Activated CD8-positive, alpha-beta memory T cell treated with anti-CD3 and anti-CD28 coated beads, Interleukin-2, amount 50 U/mL, for 1 hour (primary cell): ENCODE measurements around the gene FASLG.
"Not testable (repeated sequence)": the region's sequence is repeated elsewhere in the genome, so short reads cannot be mapped to it uniquely, and the experiment has no call there.

ENCODE experiments used
- DNase-seq: peaks from one replicate; pipeline ENCODE4 v3.0.0-alpha.2; 2020; ENCODE audit errors: extremely low read depth

Gene FASLG, protein sequence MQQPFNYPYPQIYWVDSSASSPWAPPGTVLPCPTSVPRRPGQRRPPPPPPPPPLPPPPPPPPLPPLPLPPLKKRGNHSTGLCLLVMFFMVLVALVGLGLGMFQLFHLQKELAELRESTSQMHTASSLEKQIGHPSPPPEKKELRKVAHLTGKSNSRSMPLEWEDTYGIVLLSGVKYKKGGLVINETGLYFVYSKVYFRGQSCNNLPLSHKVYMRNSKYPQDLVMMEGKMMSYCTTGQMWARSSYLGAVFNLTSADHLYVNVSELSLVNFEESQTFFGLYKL

DNA sequence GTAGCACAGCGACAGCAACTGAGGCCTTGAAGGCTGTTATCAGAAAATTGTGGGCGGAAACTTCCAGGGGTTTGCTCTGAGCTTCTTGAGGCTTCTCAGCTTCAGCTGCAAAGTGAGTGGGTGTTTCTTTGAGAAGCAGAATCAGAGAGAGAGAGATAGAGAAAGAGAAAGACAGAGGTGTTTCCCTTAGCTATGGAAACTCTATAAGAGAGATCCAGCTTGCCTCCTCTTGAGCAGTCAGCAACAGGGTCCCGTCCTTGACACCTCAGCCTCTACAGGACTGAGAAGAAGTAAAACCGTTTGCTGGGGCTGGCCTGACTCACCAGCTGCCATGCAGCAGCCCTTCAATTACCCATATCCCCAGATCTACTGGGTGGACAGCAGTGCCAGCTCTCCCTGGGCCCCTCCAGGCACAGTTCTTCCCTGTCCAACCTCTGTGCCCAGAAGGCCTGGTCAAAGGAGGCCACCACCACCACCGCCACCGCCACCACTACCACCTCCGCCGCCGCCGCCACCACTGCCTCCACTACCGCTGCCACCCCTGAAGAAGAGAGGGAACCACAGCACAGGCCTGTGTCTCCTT, at the start of gene FASLG:
TSS of gene FASLG (plus strand) at position 233 of the 583 bp plus-strand sequence. CDS start at position 332, 99 bp downstream.
- DNase-seq, result no peak

DNA sequence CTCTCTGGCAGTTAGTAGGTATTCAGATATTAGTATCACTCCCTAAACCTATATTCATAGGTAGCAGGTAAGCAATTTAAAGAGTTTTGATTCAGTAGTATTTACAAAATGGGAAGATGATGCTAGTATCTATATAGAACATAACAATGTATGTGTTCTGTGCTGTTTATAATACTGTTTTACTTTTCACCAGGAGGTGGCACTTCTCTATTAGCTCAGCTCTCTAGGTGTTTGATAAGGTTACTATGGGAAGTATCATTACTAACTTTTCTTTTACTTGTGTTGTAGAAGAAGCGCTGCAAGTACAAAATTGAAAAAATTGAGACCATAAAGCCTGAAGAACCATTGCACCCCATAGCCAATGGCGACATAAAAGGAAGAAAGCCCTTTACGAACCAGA, 49.4 kb upstream of the FASLG start:
- no peak for DNase-seq

DNA sequence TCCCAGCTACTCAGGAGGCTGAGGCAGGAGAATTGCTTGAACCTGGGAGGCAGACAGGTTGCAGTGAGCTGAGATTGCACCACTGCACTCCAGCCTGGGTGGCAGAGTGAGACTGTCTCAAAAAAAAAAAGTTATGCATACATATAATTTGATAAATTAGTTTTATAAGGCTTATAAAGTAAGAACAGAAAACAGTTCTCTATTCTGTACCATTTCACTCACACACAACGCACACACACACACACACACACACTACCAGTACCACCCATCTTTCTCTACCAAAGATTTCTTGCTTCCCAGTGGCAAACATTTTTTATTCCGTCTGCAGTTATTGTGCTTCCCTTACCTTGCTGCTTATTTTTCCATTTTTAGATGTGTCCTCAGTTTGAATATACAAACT, 46.4 kb upstream of the FASLG start:
- DNase-seq, result no peak

DNA sequence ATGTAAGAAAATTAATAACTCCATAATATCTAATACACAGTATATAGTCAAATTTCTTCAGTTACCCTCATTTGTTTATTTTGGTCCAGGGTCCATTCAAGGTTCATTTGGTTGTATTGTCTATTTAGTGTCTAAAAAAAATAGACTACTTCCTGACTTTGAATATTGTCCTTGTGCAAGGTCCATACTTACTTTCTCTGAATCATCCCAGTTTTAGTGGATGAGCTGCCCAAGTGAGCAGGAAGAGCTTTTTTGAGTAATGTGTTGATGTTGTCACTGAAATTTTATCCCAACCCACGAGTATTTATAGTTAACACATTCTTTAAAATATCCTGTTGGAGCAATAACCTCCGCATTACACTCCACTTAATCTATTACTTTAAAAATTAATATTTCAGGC, 45.6 kb upstream of the FASLG start:
- DNase-seq, result no peak

DNA sequence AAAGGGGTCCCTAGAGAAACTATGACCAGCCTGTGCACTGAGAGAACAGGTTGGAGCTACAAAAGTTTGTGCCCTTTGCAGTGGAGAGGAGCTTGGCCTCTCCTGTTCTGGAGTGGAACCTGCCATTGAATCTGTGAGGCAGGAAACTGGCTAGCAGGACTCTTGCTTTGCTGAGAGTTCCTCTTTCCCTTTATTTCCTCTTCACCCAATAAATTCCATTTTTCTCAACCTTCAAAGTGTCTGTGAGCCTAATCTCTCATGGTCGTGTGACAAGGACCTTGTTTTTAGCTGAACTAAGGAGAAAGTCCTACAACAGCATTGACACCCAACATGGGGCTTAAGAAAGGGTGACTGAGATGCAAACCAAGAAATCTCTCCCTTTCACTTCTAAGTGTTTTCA, 42.7 kb upstream of the FASLG start:
- no peak for DNase-seq

DNA sequence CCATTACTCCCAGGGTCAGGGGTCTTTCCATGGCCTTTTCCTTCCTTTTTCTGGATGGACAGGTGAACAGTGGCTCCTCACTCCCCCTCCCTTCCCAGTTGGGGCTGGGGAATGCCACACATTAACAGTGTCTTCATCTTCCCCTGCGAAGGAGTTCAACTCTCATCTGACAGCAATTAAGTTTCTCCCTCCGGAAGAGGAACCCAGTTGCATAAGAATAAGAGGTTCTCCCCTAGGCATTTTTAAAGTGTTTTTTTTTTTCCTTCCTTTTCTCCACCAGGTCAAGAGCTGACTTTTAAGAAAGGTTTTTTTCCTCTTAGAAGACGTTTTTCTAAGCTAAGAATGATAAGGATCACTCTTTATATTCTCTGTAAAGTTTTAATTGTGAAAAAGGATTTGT, 42.3 kb upstream of the FASLG start:
- no peak for DNase-seq

DNA sequence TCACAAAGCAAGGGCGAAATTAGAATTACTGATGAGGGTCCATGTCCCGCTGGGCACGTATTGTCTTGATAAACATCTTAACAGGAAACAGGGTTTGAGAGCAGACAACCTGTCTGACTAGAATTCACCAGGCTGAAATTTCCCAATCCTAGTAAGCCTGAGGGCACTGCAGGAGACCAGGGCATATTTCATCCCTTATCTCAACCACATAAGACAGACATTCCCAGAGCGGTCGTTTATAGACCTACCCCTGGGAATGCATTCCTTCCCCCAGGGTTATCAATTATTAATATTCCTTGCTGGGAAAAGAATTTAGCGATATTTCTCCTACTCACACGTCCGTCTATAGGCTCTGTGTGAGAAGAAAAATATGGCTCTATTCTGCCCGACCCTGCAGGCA, 38.3 kb upstream of the FASLG start:
- DNase-seq, result not testable (repeated sequence)

DNA sequence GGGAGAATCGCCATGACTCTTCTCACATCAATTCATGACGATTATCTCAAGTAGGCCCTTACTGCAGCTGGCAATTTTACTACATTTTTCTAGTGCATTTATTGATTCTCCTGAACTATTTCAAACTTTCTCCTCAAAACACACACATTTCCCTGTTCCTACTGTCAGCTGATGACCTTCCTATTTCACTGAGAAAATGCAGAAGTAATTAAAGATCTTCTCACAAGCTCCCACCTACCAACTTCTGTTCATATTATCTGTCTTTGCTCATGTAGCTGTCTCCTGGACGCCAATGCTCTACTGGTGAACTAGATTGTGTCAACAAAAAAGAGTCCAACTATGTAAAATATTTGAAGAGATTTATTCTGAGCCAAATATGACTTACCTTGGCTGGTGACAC, 36.4 kb upstream of the FASLG start:
- no peak for DNase-seq

DNA sequence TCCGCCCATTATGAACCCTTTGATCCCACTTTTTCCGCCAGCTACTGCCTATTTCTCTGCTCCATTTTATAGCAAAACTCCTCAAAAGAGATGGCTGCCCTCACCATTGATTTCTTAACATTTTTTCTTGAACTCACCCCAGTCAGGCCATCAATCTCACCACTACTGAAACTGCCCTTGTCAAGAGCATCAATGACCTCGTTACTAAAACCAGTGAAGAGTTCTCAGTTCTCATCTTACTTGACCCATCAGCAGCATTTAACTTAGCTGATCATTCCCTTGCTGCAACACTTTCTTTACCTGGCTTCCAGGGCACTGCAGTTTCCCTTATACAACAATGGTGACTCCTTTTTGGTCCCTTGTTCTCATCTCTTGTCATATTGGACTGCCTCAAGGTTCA, 35.2 kb upstream of the FASLG start:
- no peak for DNase-seq

DNA sequence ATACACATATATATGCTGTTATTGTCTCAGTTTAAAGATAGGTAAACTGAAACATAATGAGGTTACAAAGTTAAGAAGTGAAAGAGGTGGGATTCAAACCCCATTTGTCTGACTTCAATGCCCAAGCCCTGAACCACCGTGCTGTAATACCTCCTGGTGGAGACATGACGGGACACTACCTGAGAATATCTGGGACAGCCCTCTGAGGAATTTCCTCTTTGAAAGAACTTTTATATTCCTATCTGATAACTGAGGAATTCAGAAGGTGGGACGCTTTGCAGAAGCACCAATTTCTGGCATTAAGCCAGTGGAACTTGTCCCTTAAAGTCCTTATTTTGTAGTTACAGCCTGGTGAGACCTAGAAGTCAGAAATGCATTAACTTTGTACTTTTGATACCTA, 32.1 kb upstream of the FASLG start:
- DNase-seq, result no peak

DNA sequence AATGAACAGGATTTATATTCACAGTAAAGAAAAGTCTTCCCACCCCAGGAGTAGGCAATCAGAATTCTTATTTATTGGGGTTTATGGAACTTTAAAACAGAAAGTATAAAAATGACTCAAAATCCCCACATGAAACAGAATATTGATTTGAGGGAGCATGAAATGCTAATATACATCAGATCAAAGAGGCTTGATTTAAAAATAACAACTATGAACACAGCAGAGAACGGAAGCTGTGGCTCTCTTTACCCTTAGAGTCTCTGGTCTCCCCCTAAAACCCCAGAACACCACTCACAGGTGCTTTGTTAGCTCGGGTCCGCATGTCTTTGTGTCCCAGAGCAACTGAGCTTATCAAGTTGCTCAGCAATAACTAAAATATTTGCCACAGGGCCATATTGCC, 31.2 kb upstream of the FASLG start:
- DNase-seq, result no peak

DNA sequence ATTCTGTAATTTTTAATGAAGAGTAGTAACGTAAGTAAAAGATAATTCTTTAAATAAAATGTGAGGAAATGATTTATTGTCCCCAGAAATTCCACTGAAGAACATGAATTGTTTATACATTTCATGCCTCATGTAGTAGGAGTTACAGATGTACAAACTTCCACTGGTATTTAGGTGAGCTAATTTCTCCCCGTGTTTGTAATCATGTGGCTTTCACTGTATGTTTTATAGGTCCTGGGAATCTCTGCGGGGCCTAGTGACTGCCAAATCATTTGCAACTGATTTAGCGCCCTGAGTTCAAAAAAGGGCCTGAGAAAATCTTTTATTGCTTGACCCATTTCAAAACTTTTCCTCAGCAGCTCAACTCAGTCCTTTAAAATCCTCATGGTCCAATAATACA, 30.5 kb upstream of the FASLG start:
- no peak for DNase-seq

DNA sequence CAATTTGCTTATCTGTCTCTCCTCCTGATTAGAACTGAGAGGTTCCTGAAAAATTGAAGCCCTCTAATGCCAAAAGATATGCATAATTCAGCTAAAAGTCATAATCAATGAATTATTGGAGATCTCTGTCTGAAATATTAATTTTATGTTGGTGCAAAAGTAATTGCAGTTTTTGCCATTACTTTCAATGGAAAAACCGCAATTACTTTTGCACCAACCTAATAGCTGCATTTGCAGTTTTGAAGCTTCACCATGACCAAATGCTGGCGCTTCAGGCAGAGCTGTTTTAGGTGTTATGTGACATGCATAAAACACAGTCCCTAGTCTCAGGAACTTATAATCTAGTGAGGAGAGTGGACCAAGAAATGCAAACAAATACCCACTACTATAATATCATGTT, 29.7 kb upstream of the FASLG start:
- DNase-seq, result no peak

DNA sequence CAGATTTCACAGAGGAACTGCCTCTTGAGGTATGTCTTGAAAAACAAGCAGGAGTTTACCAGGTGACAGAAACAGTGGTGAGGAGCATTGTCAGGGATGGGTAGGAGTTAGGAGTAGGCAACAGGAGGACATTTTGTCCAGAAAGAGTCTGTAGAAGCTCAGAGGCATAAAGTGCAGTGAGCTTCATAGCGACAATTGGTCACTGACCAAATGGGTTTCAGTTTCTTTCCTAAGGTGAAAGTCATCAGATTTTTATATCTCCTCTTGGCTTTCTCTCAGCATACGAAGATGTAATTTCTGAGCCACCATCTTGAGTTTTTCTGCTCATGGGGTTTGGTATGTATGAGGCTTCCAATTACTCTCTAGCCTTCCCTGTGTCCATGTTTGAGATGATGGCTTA, 29.3 kb upstream of the FASLG start:
- no peak for DNase-seq

DNA sequence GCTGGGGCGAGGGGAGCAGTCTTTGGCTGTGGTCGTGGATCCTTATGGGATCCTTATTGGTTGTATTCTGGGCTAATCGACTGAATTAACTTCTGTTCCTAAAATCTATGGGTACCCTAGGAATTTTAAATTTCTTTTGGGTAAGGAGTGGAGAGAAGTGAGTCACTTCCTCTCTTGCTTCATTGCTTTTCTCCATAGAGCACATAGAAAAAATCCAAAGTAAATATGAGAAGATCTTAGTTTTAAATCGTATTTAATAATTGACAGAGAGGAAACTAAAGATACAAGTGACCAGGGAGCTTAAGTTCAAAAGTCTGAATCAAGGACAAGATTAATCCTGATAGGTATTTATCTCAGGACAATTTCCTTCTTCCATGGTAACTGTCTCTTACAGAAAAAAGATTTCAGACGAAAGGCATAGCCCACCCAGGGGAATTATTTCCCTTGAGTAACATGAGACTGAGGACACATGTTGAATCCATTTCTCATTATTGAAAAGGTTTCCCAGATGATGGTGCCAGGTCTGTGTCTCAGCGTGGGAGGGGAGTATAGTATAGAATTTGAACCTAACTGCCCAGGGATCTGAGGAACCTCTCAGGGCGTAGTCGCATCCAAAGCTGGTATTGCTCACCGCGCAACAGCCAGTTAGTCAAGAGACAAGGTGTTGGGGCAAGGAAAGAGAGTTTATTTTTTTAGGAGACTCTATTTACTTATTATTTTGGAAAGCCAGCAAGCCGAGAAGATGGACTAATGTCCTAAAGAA, 28.7 kb upstream of the FASLG start:
- no peak for DNase-seq

DNA sequence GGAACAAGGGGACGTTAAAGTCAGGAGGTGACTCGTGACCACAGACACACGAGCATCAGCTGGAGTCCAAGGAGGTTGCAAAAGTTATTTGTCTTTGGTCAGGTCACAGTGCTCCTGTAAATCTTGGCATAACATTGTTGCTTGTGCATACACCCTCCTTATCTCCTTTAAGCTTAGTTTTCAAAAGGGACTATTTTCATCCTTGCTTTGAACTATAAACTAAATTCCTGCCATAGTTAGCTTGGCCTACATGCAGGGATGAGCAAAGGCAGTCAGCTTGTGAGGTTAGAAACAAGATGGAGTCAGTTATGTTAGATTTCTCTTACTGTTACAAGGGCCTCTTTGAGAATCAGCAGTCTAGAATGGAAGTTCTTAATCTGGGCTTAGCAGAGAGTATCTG, 28.0 kb upstream of the FASLG start:
- no peak for DNase-seq

DNA sequence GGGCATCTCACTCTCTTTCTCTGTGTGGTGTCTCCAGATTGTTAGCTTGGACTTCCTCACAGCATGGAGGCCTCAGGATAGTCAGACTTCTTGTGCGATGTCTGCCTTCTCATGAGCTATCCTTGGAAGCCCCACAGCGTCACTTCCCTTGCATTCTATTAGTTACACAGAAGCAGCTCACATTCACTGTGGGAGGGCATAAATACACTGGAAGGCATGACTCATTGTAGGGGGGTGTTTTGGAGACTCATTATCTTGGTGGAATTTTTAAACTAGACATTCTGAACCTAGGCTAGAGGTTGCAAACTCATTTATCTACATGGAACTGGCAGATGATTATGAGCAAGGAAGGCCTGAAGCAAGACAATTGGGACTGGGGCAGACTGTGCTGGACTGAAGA, 21.4 kb upstream of the FASLG start:
- DNase-seq, result no peak

DNA sequence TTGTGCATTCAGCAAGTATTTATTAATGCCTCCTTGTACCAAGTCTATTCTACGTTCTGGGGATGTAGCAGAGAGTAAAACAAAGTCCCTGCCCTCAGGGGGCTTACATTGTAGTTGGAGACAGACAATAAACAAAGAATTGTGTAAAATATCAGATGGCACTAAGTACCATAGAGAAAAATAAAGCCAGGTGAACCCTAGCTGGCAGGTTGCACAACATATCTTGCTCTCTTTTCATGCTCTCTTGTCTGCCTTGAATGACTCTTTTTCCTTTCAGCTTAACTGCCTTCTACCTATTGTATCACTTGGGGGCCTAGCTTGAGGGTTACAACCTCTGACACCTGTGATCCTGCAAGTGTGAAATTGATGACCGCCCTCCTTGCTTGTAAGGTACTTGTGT, 20.7 kb upstream of the FASLG start:
- no peak for DNase-seq

DNA sequence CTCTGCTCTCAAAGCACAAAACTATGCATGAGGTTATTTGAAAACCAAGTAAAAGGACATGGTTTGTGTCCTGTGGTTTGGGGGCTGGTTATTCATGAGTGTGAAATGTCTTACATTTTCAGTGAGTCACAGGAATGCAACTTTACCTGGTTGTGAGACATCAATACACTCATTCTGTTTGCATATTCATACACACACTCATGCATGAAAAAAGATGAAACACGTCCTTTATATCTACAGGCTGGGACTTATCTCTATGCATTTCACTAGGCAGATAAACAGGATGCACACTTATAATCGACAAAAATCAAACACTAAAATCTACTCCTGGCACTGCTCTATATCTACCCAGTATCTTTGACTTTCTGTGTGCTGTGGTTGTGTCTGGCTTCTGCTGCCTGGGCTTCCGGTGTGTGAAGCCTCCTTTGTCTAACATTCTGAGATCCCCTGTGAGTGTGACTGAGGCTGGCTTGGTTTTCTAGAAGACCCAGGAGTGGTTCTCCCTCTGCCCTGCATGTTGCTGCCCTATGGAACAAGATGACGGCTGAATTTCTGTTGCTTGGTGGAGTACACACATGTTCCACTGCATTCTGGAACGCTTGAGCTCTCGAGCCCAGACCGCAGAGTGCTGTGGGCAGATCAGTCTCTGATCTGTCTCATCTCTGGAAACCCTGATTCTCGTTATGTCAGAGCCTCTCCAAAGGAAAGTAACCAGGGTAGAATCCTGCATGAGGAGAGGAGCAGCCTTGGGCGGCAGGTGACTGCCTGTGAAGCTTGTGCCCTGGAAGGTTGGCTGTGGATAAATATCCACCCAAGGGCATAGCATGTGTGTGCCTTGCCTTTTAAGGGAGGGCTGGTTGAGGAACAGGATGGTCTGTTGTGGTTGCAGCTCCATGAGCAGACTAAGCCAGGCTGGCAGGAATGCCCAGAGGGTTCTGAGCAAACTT, 19.7 kb upstream of the FASLG start:
- peak; percentile 53 for DNase-seq

DNA sequence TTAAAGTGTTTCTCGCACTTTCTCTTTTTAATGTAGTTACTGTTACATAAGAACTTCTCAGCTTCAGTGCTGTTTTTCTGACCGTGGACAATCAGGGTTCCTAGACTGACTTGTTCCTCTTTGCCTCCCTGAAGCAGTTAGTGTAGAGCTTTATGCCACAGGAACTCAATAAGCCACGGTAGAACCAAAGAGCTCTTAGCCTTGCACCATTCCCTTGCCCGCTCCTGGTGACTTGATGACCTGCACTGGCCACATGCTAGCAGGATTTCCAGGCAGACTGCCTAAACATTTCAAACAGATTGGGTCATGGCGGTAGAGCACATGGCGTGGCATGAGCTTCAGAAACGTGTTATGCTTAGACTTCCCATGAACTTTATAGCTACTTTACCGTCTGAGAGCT, 18.8 kb upstream of the FASLG start:
- no peak for DNase-seq

DNA sequence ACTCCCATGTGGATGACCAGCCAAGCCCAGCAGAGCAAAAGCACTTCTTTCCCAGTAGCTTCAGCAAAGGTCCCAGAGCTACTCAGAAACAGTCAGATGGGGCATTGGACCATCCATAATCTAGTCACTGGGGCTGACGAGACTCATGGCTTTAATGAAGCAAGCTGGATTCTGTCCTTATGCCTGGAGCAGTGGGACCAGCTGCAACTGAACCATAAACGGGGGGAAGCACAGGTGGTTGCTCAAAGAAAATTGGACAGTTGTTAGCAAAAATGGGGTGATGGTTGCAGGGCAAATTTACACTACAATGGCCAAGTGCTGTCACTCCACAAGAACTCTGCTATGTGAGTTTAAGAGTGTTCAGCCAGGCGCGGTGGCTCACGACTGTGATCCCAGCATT, 17.4 kb upstream of the FASLG start:
- no peak for DNase-seq

DNA sequence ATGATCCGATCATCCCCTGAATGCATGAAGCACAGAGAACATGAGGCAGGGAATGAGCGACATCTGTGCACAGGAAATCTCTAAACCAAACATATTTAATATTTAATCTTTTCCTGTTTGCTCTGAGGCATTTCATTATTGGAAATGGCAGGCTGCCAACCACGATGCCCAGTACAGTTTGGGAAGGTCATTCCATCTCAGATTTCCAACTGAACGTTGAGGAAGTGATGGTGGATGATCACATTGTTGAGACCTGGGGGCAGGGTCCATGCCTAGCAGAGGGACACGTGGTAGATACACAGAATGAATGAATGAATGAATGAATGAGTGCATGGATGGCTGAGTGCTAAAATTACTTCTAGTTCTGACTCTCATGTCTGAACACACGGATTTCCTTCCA, 15.9 kb upstream of the FASLG start:
- no peak for DNase-seq
